ENCODE data around the gene BCAP29.

The BCAP29 gene

DNA sequence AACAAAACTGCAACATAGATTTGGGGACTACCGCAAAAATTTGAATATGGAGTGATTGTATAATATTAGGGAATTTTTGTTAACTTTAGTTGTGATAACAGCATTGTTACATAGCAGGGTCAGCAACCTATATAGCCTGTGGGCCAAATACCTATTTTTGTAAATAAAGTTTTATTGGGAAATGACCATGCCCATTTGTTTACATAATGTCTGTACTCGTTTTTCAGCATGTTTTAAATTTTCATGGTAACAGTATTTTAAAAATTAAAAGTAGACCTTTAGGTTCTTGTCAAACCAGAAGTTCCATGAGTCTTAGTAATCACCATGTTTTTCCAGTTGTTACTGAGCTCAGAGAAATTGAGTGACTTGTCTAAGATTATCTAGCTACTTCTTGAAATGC lies 4.7 kb downstream of the BCAP29 start:
- no peak for DNase-seq

- no peak for DNase-seq
Observed at GRCh38 chr7:107588529-107589130, 8.6 kb downstream of the BCAP29 start.

- no peak for DNase-seq
Observed at GRCh38 chr7:107591421-107591820, 11.4 kb downstream of the BCAP29 start.

DNA sequence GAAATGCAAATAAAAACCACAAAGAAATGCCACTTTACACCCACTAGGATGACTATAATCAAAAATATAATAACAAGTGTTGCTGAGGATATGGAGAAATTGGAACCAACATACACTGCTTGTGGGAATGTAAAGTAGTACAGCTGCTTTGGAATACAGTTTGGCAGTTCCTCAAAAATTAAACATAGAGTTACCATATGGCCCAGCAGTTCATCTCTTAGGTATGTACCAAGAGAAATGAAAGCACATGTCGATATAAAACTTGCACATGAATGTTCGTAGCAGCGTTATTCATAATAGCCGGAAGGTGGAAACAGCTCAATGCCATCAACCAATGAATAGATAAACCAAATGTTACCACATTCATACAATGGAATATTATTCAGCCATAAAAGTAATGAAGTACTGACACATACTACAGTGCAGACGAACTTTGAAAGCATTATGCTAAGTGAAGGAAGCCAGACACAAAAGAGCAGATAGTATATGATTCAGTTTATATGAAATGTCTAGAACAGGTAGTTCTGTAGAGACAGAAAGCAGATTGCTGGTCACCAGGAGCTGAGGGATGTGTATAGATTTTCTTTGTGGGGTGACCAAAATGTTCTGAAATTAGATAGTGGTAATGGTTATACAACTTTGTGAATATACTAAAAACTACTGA lies 12.4 kb downstream of the BCAP29 start:
- DNase-seq, result no peak

DNA sequence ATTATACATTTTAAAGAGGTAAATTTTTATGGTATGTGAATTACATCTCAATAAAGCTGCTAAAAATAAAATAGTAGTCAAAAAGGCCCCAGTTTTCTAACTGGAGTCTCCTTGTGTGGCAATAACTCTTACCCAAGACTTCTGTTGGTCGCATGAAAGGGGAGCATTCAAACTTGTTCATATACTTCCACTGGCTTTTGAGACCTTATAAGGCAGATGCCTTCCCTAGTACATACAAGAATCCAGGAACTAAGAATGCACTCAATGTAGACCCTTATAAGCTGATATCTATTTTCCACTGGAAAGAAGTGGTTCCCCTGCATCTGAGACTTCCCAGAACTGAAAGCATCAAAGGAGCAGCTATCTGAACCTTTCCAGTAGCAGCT lies 13.0 kb downstream of the BCAP29 start:
- no peak for DNase-seq

GRCh38 chr7:107594961-107595737 lies 15.1 kb downstream of the BCAP29 start:
- DNase-seq, result no peak

GRCh38 chr7:107596881-107597581 lies 17.0 kb downstream of the BCAP29 start:
- DNase-seq, result no peak

DNA sequence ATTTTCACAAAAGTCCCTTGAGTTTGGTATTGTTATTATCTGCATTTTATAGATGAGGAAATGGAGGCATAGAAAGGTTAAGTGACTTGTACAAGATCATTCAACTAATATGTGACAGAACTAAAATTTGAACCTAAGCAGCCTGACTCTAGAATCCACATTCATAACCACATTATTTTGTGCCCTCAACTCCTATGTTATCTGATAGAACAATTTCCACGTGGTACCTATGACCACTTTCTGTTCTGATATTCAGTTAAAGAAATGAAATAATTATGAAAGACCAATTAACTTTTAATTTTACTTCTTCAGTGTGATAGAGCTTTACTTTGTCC lies 17.5 kb downstream of the BCAP29 start:
- DNase-seq, result no peak

DNA sequence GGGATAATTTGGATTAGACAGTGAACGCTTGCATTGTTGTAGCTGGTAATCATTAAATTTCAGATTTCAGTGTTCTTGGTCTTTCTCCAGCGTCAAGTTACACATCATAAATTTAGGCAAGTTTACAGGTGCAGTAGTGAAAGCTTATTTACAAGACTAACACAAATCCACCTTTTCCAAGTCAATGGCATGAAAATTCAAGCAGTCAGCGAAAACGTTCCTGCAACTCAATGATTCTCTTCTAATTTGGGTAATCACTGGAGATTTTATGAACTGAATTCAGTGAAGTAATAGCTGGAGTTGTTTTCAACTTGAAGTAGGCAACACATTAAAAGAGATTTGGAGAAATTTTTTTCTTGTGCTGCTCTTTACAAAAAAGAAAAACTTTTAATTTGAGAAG lies 17.9 kb downstream of the BCAP29 start:
- no peak for DNase-seq

GRCh38 chr7:107599262-107599661 lies 19.2 kb downstream of the BCAP29 start:
- DNase-seq, result no peak

GRCh38 chr7:107600816-107601215 lies 20.8 kb downstream of the BCAP29 start:
- DNase-seq, result no peak

- DNase-seq, result peak in 1 of 2 experiments; percentile 39
Observed at GRCh38 chr7:107605218-107605815, 25.3 kb downstream of the BCAP29 start.

DNA sequence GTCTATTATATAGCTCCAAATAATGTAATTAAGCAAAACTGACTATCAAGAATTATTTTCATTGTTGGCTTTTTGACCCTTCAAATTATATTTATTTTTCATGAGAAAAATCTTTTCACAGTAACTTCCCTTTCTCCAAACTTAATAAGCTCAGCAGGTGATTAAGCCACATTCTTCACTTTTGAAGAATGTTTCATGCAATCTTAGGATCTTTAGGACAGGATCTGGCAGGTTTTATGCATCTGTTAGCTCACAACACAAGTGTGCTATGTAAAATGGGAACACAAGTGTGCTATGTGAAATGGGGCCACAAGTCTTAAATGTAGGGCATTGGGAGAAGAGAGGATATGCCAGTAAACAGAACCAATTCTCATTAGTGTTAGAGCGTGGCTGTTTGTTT lies 26.3 kb downstream of the BCAP29 start:
- no peak for DNase-seq

- DNase-seq, result no peak
Observed at GRCh38 chr7:107609811-107610261, 29.8 kb downstream of the BCAP29 start.

- DNase-seq, result no peak
Observed at GRCh38 chr7:107610323-107610722, 30.3 kb downstream of the BCAP29 start.

- DNase-seq, result no peak
Observed at GRCh38 chr7:107613439-107613838, 33.4 kb downstream of the BCAP29 start.

DNA sequence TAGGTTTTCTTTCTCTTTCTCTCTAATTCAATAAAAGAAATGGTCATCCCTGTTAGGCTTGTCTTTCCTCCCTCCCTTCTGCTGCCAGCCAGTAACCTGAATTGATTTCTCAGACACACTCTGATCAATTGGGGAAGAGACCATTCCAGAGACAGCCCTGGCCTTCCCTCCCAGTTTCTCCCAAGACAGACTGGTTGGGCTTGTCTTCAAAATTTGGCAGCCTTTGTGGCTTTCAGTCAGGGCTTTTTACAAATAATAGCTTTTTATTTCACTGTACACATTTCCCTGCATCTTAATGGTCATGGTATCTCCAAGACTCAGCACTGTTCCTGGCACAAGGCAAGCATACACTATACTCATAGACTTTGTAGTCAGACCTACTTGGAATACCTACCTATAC lies 33.9 kb downstream of the BCAP29 start:
- no peak for DNase-seq

GRCh38 chr7:107614425-107614824 lies 34.4 kb downstream of the BCAP29 start:
- DNase-seq, result no peak

- no peak for DNase-seq
Observed at GRCh38 chr7:107615910-107616680, 36.0 kb downstream of the BCAP29 start.

- no peak for DNase-seq
Observed at GRCh38 chr7:107622429-107622828, 42.4 kb downstream of the BCAP29 start.

DNA sequence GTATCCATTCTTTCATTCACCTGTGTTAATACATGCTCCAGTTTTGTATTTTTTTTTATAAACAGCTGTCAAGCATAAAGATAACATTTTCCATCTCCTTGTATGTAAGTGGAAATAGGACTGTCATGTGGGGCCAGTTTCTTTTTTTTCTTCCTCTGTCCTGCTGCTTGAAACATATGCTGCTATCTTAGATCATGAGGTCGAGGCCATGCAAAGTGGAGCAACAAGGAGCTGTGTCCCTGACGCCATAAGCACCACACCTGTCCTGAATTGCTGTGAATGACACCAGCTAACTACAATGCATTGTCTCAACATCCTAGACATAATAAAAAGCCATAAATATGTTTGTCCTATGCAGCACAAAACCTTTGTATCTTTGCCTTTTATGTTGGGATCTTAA lies 42.8 kb downstream of the BCAP29 start:
- no peak for DNase-seq

DNA sequence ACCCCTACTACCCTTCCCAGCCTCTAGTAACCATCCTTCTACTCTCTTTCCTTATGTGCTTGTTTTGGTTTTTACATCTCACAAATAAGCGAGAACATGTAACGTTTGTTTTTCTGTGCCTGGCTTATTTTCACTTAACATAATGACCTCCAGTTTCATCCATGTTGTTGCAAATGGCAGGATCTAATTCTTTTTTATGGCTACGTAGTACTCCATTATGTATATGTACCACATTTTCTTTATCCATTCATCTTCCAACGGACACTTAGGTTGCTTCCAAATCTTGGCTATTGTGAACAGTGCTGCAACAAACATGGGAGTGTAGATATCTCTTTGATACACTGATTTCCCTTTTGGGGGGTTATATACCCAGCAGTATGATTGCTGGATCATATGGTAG lies 47.0 kb downstream of the BCAP29 start:
- no peak for DNase-seq

Data from NCI-H524 (cell line).